ENCODE results near the gene ANKMY1.

The ANKMY1 gene

DNA sequence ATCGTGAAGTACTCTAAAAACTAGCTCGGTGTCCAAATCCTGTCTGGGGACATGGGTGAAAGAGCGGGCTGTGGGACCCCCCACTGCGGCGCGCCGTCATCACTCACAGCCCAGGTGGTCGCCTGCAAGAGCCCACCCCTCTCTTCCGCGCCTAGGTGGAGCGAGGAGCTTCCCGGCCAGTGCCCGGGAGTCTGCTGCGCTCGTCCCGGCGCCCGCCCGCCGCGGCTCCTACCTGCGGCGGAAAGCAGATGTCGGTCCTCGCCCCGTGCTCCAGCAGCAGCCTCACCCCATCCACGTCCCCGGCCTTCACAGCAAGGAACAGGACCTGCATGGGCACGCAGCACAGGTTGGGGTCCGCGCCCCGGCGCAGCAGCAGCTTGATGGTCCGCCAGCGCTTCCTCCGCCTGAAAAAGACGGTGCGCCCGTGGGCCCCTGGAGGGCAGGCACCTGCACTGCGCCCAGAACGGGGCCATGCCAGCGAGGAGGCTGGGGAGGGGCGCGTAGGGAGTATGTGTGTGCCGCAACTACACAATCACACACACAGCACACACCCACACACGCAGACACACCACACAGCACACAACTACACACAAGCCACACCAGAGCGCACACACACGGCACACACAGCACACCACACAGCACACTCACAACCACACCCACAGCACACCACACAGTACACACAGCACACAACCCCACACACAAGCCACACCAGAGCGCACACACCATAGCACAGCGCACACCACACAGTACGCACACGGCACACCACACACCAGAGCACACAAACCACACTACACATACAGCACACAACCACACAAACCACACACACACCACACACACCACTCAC is 37.4 kb downstream of the ANKMY1 start:
- DNase-seq: no peak

- DNase-seq: no peak
Measured at GRCh38 chr2:240519396-240520129, 38.2 kb downstream of the ANKMY1 start.

GRCh38 chr2:240518981-240519380 is 38.8 kb downstream of the ANKMY1 start:
- no peak for DNase-seq

GRCh38 chr2:240517342-240517741 is 40.4 kb downstream of the ANKMY1 start:
- DNase-seq: no peak

DNA sequence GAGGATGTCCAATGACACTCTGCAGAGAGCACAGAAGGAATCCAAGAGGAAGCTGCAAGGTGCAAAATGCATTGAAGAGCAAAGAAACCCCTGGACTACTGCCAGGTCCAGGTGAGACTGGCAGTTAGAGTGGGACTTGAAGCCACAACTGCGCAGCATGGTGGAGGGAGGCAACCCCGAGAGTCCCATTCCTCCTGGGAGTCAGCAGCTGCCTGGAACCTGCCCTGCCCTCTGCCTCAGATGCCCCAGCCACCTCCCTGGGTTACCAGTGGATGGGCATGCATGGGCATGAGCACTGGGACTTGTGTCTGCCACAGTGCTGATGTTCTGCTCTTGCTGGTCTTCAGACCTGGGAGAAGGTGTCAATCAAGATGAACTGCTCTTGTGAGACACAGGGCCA is 43.2 kb downstream of the ANKMY1 start:
- no peak for DNase-seq

- peak; percentile 94 for DNase-seq
Measured at GRCh38 chr2:240513549-240514287, 44.1 kb downstream of the ANKMY1 start.

DNA sequence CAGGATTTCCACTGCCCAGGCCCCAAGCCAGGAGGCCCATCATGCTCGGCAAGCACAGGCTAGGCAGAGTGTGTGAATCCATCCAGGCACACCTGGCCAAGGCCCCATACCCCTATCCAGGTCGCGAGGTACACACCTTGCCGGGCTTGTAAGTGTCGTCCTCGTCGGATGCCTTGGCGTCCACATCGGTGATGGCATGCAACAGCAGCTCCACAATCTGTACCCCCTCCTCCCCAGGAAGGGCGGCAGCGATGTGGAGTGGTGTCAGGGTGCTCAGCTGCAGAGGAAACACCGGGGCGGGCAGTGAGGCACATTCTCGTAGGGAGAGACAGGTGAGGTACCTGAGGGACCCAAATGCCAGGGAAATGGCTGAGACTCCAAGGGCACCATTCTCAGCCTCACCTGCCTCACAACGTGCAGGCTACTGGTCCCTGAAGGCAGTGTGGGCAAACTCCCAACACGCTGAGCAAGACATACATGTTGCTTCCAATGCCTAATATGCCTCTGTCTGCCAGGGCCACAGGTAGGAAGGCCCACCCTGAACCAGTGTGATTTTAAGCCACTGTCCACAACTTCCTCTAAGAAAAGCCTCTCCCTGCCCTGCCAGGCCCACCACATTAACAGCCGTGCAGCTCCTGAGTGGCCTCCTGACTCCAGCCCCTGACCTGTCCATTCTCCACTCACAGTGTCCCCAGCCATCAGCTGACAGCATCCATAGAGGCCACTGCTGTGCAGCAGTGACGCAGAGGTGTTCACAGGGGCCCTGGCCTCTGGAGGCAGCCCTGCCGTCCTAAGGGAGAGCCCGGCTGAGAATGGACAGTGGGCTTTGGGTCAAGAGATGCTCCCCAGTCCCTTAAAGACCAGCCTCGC is 44.9 kb downstream of the ANKMY1 start:
- no peak for DNase-seq

GRCh38 chr2:240512109-240512485 is 45.7 kb downstream of the ANKMY1 start:
- no peak for DNase-seq

DNA sequence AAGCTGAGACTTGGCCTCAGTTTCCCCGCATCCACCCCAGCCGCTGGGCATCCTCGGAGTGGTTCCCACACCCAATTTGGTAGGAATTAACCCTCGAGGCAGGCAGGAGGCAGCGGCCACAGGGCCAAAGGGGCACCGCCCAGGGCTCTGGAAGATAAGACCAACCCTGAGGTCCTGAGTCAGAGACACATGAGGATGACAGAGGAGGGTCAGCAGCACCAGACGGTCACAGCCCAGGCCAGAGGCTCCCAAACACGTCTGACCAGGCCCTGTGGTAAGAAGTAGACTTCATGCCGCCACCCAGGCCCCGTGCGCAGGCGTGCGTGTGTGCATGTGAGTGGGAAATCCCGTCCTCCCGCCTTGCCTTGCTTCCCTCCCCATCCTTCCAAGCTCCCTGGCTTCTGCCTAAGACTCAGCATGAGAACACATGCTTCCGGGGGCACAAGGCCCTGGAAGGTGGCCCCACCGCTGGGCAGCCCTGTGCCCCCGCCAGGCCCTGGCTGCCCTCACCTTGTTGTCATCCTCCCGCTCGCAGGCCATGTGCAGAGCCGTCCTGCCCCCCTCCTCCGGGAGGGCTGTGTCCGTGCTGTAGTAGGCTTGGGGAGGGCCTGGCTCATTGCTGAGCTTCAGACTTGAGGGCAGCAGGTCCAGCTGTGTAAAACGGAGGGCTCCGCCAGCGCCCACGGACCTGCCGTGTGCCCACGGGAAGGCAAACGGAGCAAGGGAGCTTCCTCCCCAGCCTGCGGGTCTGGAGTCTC is 46.3 kb downstream of the ANKMY1 start:
- DNase-seq: peak in 1 of 2 donors; percentile 11

DNA sequence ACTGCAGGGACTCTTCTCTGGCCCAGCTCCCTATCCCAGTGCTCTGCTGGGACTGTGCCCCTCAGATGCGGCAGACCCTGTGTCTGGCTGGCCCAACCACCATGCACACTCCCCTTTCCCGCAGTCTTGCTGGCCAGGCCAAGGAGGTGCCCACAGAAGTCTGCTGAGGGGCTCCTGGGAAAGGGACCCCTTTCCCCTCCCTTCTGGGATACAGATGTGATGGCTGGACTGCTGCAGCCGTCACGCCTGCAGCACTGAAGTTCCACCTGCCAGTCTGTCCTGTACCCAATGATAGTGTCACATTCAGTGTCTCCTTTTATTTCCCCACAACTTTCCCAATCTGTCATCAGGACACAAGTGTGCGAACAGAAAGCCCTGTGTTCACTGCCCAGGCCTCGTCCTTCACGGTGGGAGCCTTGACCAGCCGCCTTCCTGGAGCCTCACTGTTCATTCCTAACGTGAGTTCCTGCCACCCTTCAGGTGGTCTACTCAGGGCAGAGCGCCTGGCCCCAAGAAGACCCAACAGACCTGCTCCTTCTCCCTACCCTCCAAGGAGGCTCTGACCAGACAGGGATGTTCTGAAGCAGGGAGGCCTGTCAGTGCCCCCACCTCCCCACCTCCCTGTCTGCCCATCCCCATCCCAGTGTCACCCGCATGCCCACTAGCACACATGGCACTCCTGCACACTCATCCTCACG is 47.1 kb downstream of the ANKMY1 start:
- no peak for DNase-seq

- no peak for DNase-seq
Measured at GRCh38 chr2:240509667-240510512, 47.9 kb downstream of the ANKMY1 start.

GRCh38 chr2:240508832-240509545 is 48.8 kb downstream of the ANKMY1 start:
- DNase-seq: no peak

GRCh38 chr2:240507778-240508251 is 50.0 kb downstream of the ANKMY1 start:
- DNase-seq: no peak

- no peak for DNase-seq
Measured at GRCh38 chr2:240507060-240507777, 50.6 kb downstream of the ANKMY1 start.

- DNase-seq: no peak
Measured at GRCh38 chr2:240506406-240507059, 51.3 kb downstream of the ANKMY1 start.

GRCh38 chr2:240505910-240506309 is 51.9 kb downstream of the ANKMY1 start:
- DNase-seq: no peak

DNA sequence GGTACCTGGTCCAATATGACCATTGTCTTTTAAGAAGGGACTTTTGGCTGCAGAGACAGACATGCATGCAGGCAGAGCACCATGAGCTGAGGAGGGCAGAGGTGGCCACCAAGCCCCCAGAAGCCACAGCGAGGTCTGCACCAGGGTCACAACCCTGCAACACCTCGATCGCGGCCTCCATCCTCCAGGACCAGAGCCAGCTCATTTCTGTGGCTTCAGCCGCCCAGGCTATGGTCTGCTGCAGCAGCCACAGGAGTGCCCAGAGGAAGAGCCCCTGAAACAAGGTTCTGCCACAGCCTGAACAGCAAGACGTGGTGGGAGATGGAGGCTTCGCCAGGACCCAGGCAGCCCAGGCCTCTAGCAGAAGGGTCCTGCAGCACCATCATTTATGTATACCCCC is 53.9 kb downstream of the ANKMY1 start:
- DNase-seq: no peak

DNA sequence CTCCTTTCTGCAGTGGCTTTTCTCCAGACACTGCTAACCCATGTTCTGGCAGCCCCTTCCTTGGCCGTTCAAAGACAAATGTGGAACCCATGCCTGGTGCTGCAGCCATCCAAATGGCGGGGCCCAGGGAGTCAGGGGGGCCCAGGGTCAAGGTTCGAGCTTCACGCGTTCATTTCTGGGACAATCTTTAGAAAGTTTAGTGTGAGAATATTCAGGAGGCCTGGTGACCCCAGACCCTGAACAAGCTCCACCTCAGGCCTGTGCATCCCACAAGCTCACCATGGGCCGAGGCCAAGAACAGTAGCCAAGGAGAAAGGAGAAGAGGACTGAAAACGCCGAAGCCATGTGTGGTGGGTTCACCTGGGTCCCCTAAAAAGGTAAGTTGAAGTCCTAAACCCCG is 54.4 kb downstream of the ANKMY1 start:
- DNase-seq: no peak
